Right lobe of liver (tissue), 6 donors: ENCODE results near the gene MRPL40. TPM values are rescaled to one million over a fixed set of nuclear protein-coding genes. Genes with fewer than 3 reads are reported as not detected.

Source experiments
- ATAC-seq, 4 donors: fragments of 200-7000 bp; cut with Tn5 transposase; one replicate each; pipeline ENCODE4 v1.9.1; 2020; ENCODE audit warnings: mild to moderate bottlenecking in 4 of 4, moderate library complexity in 4 of 4
- DNase-seq, 3 donors: peaks; one replicate each; pipeline ENCODE4 v3.0.0-alpha.2; 2020
- H3K27ac ChIP-seq, 3 donors: fragments of 200-600 bp; one replicate each; pipeline ENCODE4 v1.8.0; 2022
- H3K27me3 ChIP-seq, 2 donors: fragments of 200-600 bp; one replicate each; pipeline ENCODE4 v1.8.0; 2022
- H3K36me3 ChIP-seq, 4 donors: fragments of 200-600 bp; sonication (generic) in 1 of 4; one replicate each; pipeline versions ENCODE4 v1.5.1 to v1.8.0; 2017 to 2022; ENCODE audit warnings: control low read depth in 1 of 4
- H3K4me1 ChIP-seq, 4 donors: fragments of 200-600 bp; sonication (generic) in 1 of 4; one replicate each; pipeline versions ENCODE4 v1.5.1 to v1.8.0; 2017 to 2022; ENCODE audit warnings: control low read depth in 1 of 4
- H3K4me3 ChIP-seq, 3 donors: fragments of 200-600 bp; one replicate each; pipeline ENCODE4 v1.8.0; 2022
- H3K9me3 ChIP-seq, 4 donors: fragments of 200-600 bp; sonication (generic) in 1 of 4; one replicate each; pipeline versions ENCODE4 v1.5.1 to v1.8.0; 2017 to 2022; ENCODE audit warnings: control low read depth in 1 of 4
- POLR2A ChIP-seq: fragments of 450-650 bp; IDR thresholded peaks from one replicate; pipeline ENCODE4 v1.6.1; 2017; ENCODE audit warnings: antibody characterized with exemption, mild to moderate bottlenecking
- WGBS: methylation state at CpG from one replicate; pipeline ENCODE4 v1.1.6; 2018; ENCODE audit warnings: low coverage, low lambda C conversion rate; ENCODE audit not compliant: insufficient coverage; ENCODE audit errors: missing lambda C conversion rate; 5-methylcytosine and 5-hydroxymethylcytosine counted together
- intact Hi-C, 2 donors: fragments of 100-400 bp; cut with DNase I; formaldehyde crosslinking; loops; one replicate each; pipeline versions ENCODE4 v1.11.2 to v1.14.1; 2022
- total RNA-seq, 6 experiments: library from RNA; depleted of rRNA in 2 of 6; stranded (reverse); fragments of >200 nt in 2 of 6; fragmentation: NEBNext Ultra II Directional in 3 of 6; extraction: Animal tissue kit (Norgen Biotek cat#: 25700) in 3 of 6; gene quantifications; one replicate each; pipeline versions ENCODE4 v1.1.0 to v1.2.4, GENCODE V29; 2016 to 2023
- TF ChIP-seq, protein P1 (sequence below), 4 donors: fragments of 200-600 bp in 3 of 4; fragments of 450-650 bp in 1 of 4; IDR thresholded peaks; one replicate each; pipeline versions ENCODE4 v1.5.1 to v1.8.0; 2016 to 2022; ENCODE audit warnings: antibody characterized with exemption in 4 of 4, mild to moderate bottlenecking in 2 of 4
- donor health status: DM: no; HTN: yes; CAD: no.
- donor health status: DM: no; HTN: no; CAD: no.
- donor health status: DM: no; HTN: no; CAD: no.
- donor health status: DM: no; HTN: yes; CAD: no.
- donor health status: DM: no; HTN: yes; CAD: no.

The MRPL40 gene
- total RNA-seq, 6 experiments from 2014 or later, result 23.6 to 38.8 (median 27.8) TPM

GRCh38 chr22:19446603-19447329 lies 14.4 kb downstream of the MRPL40 start:
- Histone ChIP-seq H3K9me3 (no peaks in the 10 kb centered on the region), H3K36me3 (peaks cover 0 to 29% (median 4%) of the 10 kb centered on the region in 4 donors), H3K27ac (peak overlapping the region; percentile 82 to 98 (median 92)), H3K4me3 (peak overlapping the region; percentile 78 to 86 (median 85)), H3K27me3 (no peaks in the 10 kb centered on the region), H3K4me1 (peaks cover 0 to 14% (median 6%) of the 10 kb centered on the region in 4 donors)
- no peak for TF ChIP-seq POLR2A
- TF ChIP-seq, protein P1, sequence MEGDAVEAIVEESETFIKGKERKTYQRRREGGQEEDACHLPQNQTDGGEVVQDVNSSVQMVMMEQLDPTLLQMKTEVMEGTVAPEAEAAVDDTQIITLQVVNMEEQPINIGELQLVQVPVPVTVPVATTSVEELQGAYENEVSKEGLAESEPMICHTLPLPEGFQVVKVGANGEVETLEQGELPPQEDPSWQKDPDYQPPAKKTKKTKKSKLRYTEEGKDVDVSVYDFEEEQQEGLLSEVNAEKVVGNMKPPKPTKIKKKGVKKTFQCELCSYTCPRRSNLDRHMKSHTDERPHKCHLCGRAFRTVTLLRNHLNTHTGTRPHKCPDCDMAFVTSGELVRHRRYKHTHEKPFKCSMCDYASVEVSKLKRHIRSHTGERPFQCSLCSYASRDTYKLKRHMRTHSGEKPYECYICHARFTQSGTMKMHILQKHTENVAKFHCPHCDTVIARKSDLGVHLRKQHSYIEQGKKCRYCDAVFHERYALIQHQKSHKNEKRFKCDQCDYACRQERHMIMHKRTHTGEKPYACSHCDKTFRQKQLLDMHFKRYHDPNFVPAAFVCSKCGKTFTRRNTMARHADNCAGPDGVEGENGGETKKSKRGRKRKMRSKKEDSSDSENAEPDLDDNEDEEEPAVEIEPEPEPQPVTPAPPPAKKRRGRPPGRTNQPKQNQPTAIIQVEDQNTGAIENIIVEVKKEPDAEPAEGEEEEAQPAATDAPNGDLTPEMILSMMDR (IDR thresholded peaks at IDR 0.05), result no peak
- intact Hi-C loops, result no loop called here
- DNase-seq, result no peak
- 23% methylated on average over 21 of the region's 22 CpGs for WGBS
- peak; percentile 10 to 31 (median 18) for ATAC-seq

DNA sequence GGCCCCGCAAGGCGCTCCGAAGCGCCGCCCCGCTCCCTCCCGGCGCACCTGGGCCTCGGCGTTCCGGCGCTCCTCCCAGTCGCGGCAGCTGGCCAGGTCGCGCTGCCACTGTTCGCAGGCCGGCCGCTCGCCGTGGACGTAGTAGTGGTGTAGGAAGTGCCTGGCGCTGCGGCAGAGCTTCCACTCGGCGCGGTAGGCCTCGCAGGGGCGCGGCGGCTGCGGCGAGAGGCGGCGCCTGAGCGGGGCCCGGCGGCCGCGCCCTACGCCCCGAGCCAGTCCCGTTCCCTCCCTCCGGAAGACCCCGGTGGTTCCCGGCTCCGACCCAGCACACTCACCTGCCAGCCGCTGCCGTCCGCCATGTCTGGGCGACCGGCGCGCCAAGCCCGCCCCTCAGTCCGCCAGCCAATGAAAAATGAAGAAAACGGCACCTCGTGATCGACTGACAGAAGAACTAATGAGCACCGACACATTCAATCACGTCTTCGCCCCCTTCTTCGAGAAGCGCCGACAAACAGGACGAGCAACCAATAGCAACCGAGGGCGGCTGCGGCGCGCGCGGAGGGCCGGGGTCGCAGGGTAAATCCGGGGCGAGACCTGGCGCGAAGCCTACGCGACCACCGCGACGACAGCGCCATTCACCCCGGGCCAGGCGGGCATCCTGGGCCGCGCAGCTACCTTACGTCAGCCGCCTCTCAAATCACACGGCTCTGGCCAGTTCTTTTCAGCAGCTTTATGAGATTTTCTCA lies 15.2 kb downstream of the MRPL40 start, which contains the start of gene C22orf39:
TSS of gene C22orf39 (minus strand) at position 382 of the 746 bp plus-strand sequence. CDS start at position 359, 23 bp downstream.
- TF ChIP-seq, protein P1 (IDR thresholded peaks at IDR 0.05), result no peak
- peak; percentile 96 for TF ChIP-seq POLR2A
- Histone ChIP-seq H3K36me3 (peaks cover 0 to 35% (median 5%) of the 10 kb centered on the region in 4 donors), H3K27me3 (no peaks in the 10 kb centered on the region), H3K27ac (peak within 1 kb of the TSS; percentile 82 to 98 (median 92)), H3K9me3 (no peaks in the 10 kb centered on the region), H3K4me1 (peaks cover 0 to 14% (median 6%) of the 10 kb centered on the region in 4 donors), H3K4me3 (peak within 1 kb of the TSS; percentile 78 to 86 (median 85))
- ATAC-seq (peak; percentile 89 to 95 (median 92)), DNase-seq (peak; percentile 87 to 93 (median 91))
- WGBS, result 0% methylated on average over 17 of the region's 92 CpGs
- intact Hi-C loops, result no loop called here

DNA sequence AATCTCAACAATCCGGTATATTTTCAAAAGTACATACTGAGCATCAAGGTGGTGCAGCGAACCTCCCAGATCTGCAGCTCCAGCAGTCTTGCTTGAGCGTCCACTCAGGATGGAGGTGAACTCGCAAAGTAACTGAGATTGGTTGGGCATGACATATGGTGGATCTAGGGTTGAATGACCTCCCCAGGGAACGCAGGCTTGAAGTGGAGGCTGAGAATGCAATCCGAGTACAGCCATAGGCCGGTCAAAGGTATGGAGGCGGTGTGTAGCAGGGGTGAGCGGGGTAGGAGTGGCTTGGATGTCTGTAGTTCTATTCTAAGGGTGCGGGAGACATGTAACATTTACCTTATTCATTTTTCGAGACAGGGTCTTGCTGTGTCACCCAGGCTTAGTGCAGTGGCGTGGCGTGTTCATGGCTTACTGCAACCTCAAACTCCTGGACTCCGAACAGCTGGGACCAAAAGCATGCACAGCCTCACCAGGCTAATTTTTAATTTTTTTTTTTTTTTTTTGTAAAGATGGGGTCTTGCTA lies 15.8 kb downstream of the MRPL40 start:
- intact Hi-C loops, result no loop called here
- ATAC-seq (peak; percentile 41 to 59 (median 50)), DNase-seq (peak in 1 of 3 donors; percentile 55)
- peaks cover 0 to 14% (median 6%) of the 10 kb centered on the region in 4 donors for H3K4me1 ChIP-seq
- no peaks in the 10 kb centered on the region for H3K27me3 ChIP-seq
- peak overlapping the region; percentile 82 to 98 (median 92) for H3K27ac ChIP-seq
- H3K4me3 ChIP-seq, result peak overlapping the region; percentile 78 to 86 (median 85)
- TF ChIP-seq POLR2A, result no peak
- 23% methylated on average over 14 of the region's 14 CpGs for WGBS
- H3K9me3 ChIP-seq, result no peaks in the 10 kb centered on the region
- H3K36me3 ChIP-seq, result peaks cover 0 to 40% (median 9%) of the 10 kb centered on the region in 4 donors

DNA sequence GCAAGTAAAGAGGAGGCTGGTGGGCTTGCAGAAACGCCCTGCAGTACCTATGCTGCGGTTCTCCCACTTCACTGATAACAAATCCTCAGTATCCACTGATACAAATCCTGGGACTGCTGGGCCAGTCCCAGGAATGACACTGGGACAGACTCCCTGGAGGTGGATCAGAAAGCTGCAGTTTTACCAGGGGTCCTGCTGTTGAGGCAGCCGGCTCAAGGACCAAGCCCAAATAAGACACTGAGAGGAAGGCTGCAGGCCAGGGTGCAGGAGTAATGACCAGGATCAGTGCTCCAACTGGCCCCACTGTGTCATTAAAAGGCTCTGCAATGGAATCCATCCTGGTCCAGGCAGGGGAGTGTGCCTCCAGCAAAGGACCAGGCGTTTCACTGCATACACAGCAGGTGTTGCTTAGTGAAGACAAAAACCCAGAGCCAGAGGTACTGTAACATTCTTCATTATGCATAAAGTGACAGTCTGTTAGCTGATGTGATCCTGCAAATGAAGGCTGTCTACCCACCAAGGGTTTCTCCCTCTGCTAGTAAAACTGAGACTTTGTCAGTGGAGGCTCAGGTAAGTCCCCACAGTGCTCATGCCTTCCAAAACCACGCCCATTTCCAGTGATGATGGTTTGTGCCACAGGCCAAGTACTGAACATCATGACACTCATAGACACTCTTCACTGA lies 16.5 kb downstream of the MRPL40 start:
- no peak for TF ChIP-seq POLR2A
- TF ChIP-seq, protein P1 (IDR thresholded peaks at IDR 0.05), result no peak
- H3K27ac ChIP-seq, result no peak overlapping the region
- peaks cover 0 to 39% (median 10%) of the 10 kb centered on the region in 4 donors for H3K36me3 ChIP-seq
- no peak for ATAC-seq
- DNase-seq, result no peak
- H3K9me3 ChIP-seq, result no peaks in the 10 kb centered on the region
- 100% methylated on average over 2 of the region's 5 CpGs for WGBS
- intact Hi-C loops, result no loop called here
- H3K4me3 ChIP-seq, result no peak overlapping the region
- peaks cover 0 to 14% (median 6%) of the 10 kb centered on the region in 4 donors for H3K4me1 ChIP-seq
- H3K27me3 ChIP-seq, result no peaks in the 10 kb centered on the region
